ENCODE measurements around the gene HNRNPA0. TPM values are rescaled to one million over a fixed set of nuclear protein-coding genes. Genes with fewer than 3 reads are reported as not detected.

The HNRNPA0 gene
- total and polyA plus RNA-seq, 2 of the 4 experiments (the other 2 are of a cell fraction): 5.2 to 12.2 TPM

DNA sequence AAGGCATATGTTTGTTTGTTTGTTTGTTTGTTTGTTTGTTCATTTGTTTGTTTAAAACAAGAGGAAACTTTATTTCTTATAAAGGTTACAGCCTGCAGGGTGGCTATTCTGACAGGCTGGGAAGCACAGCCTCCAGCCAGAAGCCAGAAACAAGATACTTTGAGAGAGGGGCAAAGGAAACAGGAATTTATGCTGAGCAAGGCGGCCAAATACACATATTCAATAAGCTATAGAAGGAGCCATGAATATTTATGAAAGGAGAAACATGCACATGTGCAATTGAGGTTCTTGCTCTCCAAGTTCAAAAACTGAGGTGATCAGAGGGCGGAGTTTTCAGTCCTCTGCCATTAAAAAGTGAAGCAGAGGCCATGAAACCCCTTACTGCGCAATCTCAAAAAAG lies 37.8 kb downstream of the HNRNPA0 start:
- H3K27ac ChIP-seq (ENCODE audit: insufficient read depth, low read length): no peak overlapping the region
- ATAC-seq (ENCODE audit: low read depth): no peak
- H2BK5ac ChIP-seq (ENCODE audit: low read depth, low read length, poor library complexity, severe bottlenecking): no peak overlapping the region
- no peak overlapping the region for H2BK20ac ChIP-seq (ENCODE audit: low read depth, low read length)
- no peak overlapping the region for H2BK120ac ChIP-seq (ENCODE audit: low read depth, low read length)
- no peak overlapping the region for H4K8ac ChIP-seq (ENCODE audit: low read depth in 2 of 2, low read length in 2 of 2)
- H2AK9ac ChIP-seq (replicated peaks; ENCODE audit: low read depth, low read length, poor library complexity): no peak overlapping the region
- H3K27me3 ChIP-seq (ENCODE audit: control insufficient read depth, insufficient read depth, low read length): no peaks in the 10 kb centered on the region; the same call in 1 of the 2 replicates
- H2AFZ ChIP-seq (replicated peaks; ENCODE audit: low read length, poor library complexity): no peak overlapping the region
- no peaks in the 10 kb centered on the region for H3K36me3 ChIP-seq (ENCODE audit: control insufficient read depth, insufficient read depth, low read length)
- ChIA-PET POLR2A (ENCODE audit: unreplicated experiment) (no interaction called here), CTCF (interaction anchor here (0.7 kb wide), 1 partner anchor 16 kb away, joined by 3 read pairs; no protein-coding TSS in a partner anchor)
- H4K91ac ChIP-seq (ENCODE audit: insufficient read depth, low read depth, low read length): no peak overlapping the region
- no peak overlapping the region for H3K18ac ChIP-seq (ENCODE audit: low read depth, low read length)
- H3K23ac ChIP-seq (ENCODE audit: low read depth, low read length): no peak overlapping the region
- no peak overlapping the region for H4K5ac ChIP-seq (ENCODE audit: low read depth, low read length)
- no peak overlapping the region for H3K9ac ChIP-seq (ENCODE audit: low read depth, low read length)
- H3K79me1 ChIP-seq (ENCODE audit: low read depth in 1 of 2, low read length in 2 of 2): no peaks in the 10 kb centered on the region
- no peaks in the 10 kb centered on the region for H4K20me1 ChIP-seq (ENCODE audit: insufficient read depth, low read length)
- peaks cover 2% of the 10 kb centered on the region; the same call in 1 of the 2 replicates for H3K4me1 ChIP-seq (ENCODE audit: control insufficient read depth, insufficient read depth, low read length)
- intact Hi-C loops (cut with micrococcal nuclease): no loop called here
- no peak overlapping the region for H2AK5ac ChIP-seq (ENCODE audit: low read depth, low read length)
- peaks cover 2% of the 10 kb centered on the region; the same call in 1 of the 2 replicates for H3K9me3 ChIP-seq (ENCODE audit: control insufficient read depth, insufficient read depth, low read length)
- no CpG with 5 or more reads among the region's 3 CpGs for WGBS, 2 experiments (ENCODE audit: extremely low coverage in 2 of 2, insufficient read length in 1 of 2)
- no peak overlapping the region for H3K4me2 ChIP-seq (ENCODE audit: low read depth, low read length)
- H3K4ac ChIP-seq (ENCODE audit: low read depth, low read length): no peak overlapping the region
- in situ Hi-C loops (cut with MboI; ENCODE audit: low sequenced_read_pairs): no loop called here
- dilution Hi-C loops (cut with HindIII; ENCODE audit: low sequenced_read_pairs, unreplicated experiment): no loop called here
- H3K9me1 ChIP-seq (ENCODE audit: insufficient read depth, low read length): no peaks in the 10 kb centered on the region
- H2BK15ac ChIP-seq (ENCODE audit: low read depth, low read length): no peak overlapping the region
- TF ChIP-seq SMC3 (IDR thresholded peaks at IDR 0.05; ENCODE audit: low read depth, low read length) (no peak), NFE2L2 (IDR thresholded peaks at IDR 0.05; ENCODE audit: low read depth, low read length) (no peak), POLR2A (IDR thresholded peaks at IDR 0.05; ENCODE audit: low read depth, low read length) (no peak), RFX5 (IDR thresholded peaks at IDR 0.05; ENCODE audit: low read depth, low read length) (no peak), RCOR1 (IDR thresholded peaks at IDR 0.05; ENCODE audit: insufficient replicate concordance, low read length) (no peak), BHLHE40 (IDR thresholded peaks at IDR 0.05; ENCODE audit: low read depth, low read length) (no peak), RAD21 (IDR thresholded peaks at IDR 0.05; ENCODE audit: low read length) (no peak), CHD1 (IDR thresholded peaks at IDR 0.05; ENCODE audit: low read depth, low read length) (no peak), MAZ (IDR thresholded peaks at IDR 0.05; ENCODE audit: borderline replicate concordance, low read depth, low read length) (no peak)
- TF ChIP-seq, protein P1, sequence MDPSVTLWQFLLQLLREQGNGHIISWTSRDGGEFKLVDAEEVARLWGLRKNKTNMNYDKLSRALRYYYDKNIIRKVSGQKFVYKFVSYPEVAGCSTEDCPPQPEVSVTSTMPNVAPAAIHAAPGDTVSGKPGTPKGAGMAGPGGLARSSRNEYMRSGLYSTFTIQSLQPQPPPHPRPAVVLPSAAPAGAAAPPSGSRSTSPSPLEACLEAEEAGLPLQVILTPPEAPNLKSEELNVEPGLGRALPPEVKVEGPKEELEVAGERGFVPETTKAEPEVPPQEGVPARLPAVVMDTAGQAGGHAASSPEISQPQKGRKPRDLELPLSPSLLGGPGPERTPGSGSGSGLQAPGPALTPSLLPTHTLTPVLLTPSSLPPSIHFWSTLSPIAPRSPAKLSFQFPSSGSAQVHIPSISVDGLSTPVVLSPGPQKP (IDR thresholded peaks at IDR 0.05; ENCODE audit: borderline replicate concordance, low read depth, low read length): no peak
- DNase-seq: no peak
- BruUV-seq (replicated peaks): no TSS peak
- H3K14ac ChIP-seq (replicated peaks; ENCODE audit: low read depth, low read length): no peak overlapping the region
- H3K4me3 ChIP-seq (ENCODE audit: insufficient read depth, low read depth, low read length): no peak overlapping the region
- H3K56ac ChIP-seq (ENCODE audit: extremely low read depth, insufficient read depth, low read length): no peak overlapping the region

Data from IMR-90 (cell line).